H9 (cell line): ENCODE measurements around the gene FBXL15. TPM values are rescaled to one million over a fixed set of nuclear protein-coding genes. Genes with fewer than 3 reads are reported as not detected.

Experiments used
- DNase-seq: peaks from one replicate; pipeline ENCODE4 v3.0.0-alpha.2; 2017
- H2AFZ ChIP-seq: one replicate; pipeline ENCODE4 v1.6.1; 2013; ENCODE audit warnings: mild to moderate bottlenecking, low read length, control low read depth, moderate library complexity
- H2AK5ac ChIP-seq: 2 replicates; pipeline ENCODE4 v1.6.1; 2013; ENCODE audit warnings: low read length, control low read depth, mixed read lengths; ENCODE audit not compliant: insufficient read length
- H2BK120ac ChIP-seq: one replicate; pipeline ENCODE4 v1.6.1; 2013; ENCODE audit warnings: low read depth, mild to moderate bottlenecking, low read length, control low read depth, inconsistent platforms; ENCODE audit not compliant: poor library complexity, severe bottlenecking
- H2BK12ac ChIP-seq: 2 replicates; pipeline ENCODE4 v1.6.1; 2013; ENCODE audit warnings: low read length, control low read depth, mixed read lengths, low read depth; ENCODE audit not compliant: insufficient read length
- H2BK15ac ChIP-seq: 2 replicates; pipeline ENCODE4 v1.6.1; 2013; ENCODE audit warnings: low read depth, low read length, control low read depth
- H2BK20ac ChIP-seq: one replicate; pipeline ENCODE4 v1.6.1; 2013; ENCODE audit warnings: low read depth, mild to moderate bottlenecking, low read length, control low read depth, inconsistent platforms; ENCODE audit not compliant: poor library complexity, severe bottlenecking
- H2BK5ac ChIP-seq: 2 replicates; pipeline ENCODE4 v1.6.1; 2013; ENCODE audit warnings: low read length, control low read depth, mixed read lengths; ENCODE audit not compliant: insufficient read length
- H3K14ac ChIP-seq: 2 replicates; pipeline ENCODE4 v1.6.1; 2013; ENCODE audit warnings: low read length, control low read depth; ENCODE audit not compliant: insufficient read depth
- H3K18ac ChIP-seq: 2 replicates; pipeline ENCODE4 v1.6.1; 2013; ENCODE audit warnings: low read depth, mild to moderate bottlenecking, mixed read lengths, low read length, control low read depth; ENCODE audit not compliant: insufficient read length
- H3K23ac ChIP-seq: 2 replicates; pipeline ENCODE4 v1.6.1; 2013; ENCODE audit warnings: low read length, control low read depth, mixed read lengths, low read depth; ENCODE audit not compliant: insufficient read length
- H3K23me2 ChIP-seq: 2 replicates; pipeline ENCODE4 v1.6.1; 2013; ENCODE audit warnings: low read depth, mild to moderate bottlenecking, mixed read lengths, low read length, control low read depth; ENCODE audit not compliant: insufficient read length, poor library complexity, severe bottlenecking
- H3K27ac ChIP-seq: 2 replicates; pipeline ENCODE4 v1.5.1; 2013; ENCODE audit warnings: low read length, control low read depth, mixed read lengths, low read depth; ENCODE audit not compliant: insufficient read length
- H3K27me3 ChIP-seq: 2 replicates; pipeline ENCODE4 v1.6.1; 2013; ENCODE audit warnings: low read length, control low read depth, inconsistent platforms; ENCODE audit not compliant: insufficient read depth
- H3K4ac ChIP-seq: 2 replicates; pipeline ENCODE4 v1.6.1; 2013; ENCODE audit warnings: low read depth, mild to moderate bottlenecking, control low read depth, inconsistent platforms, low read length, moderate library complexity
- H3K4me1 ChIP-seq: 2 replicates; pipeline ENCODE4 v1.6.1; 2013; ENCODE audit warnings: low read length, control low read depth, inconsistent platforms; ENCODE audit not compliant: insufficient read depth
- H3K4me2 ChIP-seq: 2 replicates; pipeline ENCODE4 v1.6.1; 2013; ENCODE audit warnings: low read length, control low read depth, mixed read lengths; ENCODE audit not compliant: insufficient read length, insufficient read depth
- H3K56ac ChIP-seq: 2 replicates; pipeline ENCODE4 v1.6.1; 2013; ENCODE audit warnings: low read depth, mild to moderate bottlenecking, mixed read lengths, low read length, control low read depth; ENCODE audit not compliant: insufficient read length
- H3K79me1 ChIP-seq: 2 replicates; pipeline ENCODE4 v1.6.1; 2013; ENCODE audit warnings: low read depth, mild to moderate bottlenecking, moderate library complexity, low read length, control low read depth, inconsistent platforms; ENCODE audit not compliant: insufficient read depth, poor library complexity, severe bottlenecking
- H3K79me2 ChIP-seq: 2 replicates; pipeline ENCODE4 v1.6.1; 2013; ENCODE audit warnings: low read length, control low read depth, inconsistent platforms; ENCODE audit not compliant: insufficient read depth
- H3K9ac ChIP-seq: 2 replicates; pipeline ENCODE4 v1.6.1; 2013; ENCODE audit warnings: low read length, control low read depth, mixed read lengths; ENCODE audit not compliant: insufficient read length; ENCODE audit errors: extremely low read depth
- H3K9me3 ChIP-seq: one replicate; pipeline ENCODE4 v1.6.1; 2013; ENCODE audit warnings: low read depth, low read length, inconsistent platforms; ENCODE audit not compliant: control insufficient read depth
- H3T11ph ChIP-seq: one replicate; pipeline ENCODE4 v1.6.1; 2013; ENCODE audit warnings: mild to moderate bottlenecking, low read length, control low read depth, inconsistent platforms
- H4K20me1 ChIP-seq: one replicate; pipeline ENCODE4 v1.6.1; 2013; ENCODE audit not compliant: control insufficient read depth, insufficient read length, insufficient read depth
- H4K5ac ChIP-seq: 2 replicates; pipeline ENCODE4 v1.6.1; 2013; ENCODE audit warnings: low read depth, mild to moderate bottlenecking, mixed read lengths, low read length, control low read depth; ENCODE audit not compliant: insufficient read length
- H4K8ac ChIP-seq: replicated peaks from 2 replicates; pipeline ENCODE4 v1.6.1; 2013; ENCODE audit warnings: low read length, control low read depth, mixed read lengths, low read depth; ENCODE audit not compliant: insufficient read length
- H4K91ac ChIP-seq: 2 replicates; pipeline ENCODE4 v1.6.1; 2013; ENCODE audit warnings: low read depth, mild to moderate bottlenecking, moderate library complexity, mixed read lengths, low read length, control low read depth; ENCODE audit not compliant: insufficient read length
- H3K27ac Mint-ChIP-seq, 3 experiments: 2 replicates in 2 of 3; 3 replicates in 1 of 3; pipeline ENCODE4 v1.8.0; 2020 to 2021; ENCODE audit warnings: mixed read lengths in 3 of 3, mild to moderate bottlenecking in 1 of 3, moderate library complexity in 1 of 3
- H3K27me3 Mint-ChIP-seq: 2 replicates; pipeline ENCODE4 v1.8.0; 2021; ENCODE audit warnings: low read depth, mild to moderate bottlenecking, moderate library complexity, mixed read lengths
- H3K36me3 Mint-ChIP-seq, 3 experiments: 2 replicates in 2 of 3; 3 replicates in 1 of 3; pipeline ENCODE4 v1.8.0; 2020 to 2021; ENCODE audit warnings: low read depth in 3 of 3, mixed read lengths in 3 of 3; ENCODE audit not compliant: insufficient read depth in 1 of 3
- H3K4me1 Mint-ChIP-seq, 2 experiments: 2 replicates each; pipeline ENCODE4 v1.8.0; 2020; ENCODE audit warnings: mixed read lengths in 2 of 2
- H3K4me3 Mint-ChIP-seq, 2 experiments: 2 replicates in 1 of 2; 3 replicates in 1 of 2; pipeline ENCODE4 v1.8.0; 2020 to 2021; ENCODE audit warnings: mild to moderate bottlenecking in 2 of 2, mixed read lengths in 2 of 2, moderate library complexity in 1 of 2
- H3K9me3 Mint-ChIP-seq, 2 experiments: 2 replicates in 1 of 2; 3 replicates in 1 of 2; pipeline ENCODE4 v1.8.0; 2020; ENCODE audit warnings: mild to moderate bottlenecking in 2 of 2, mixed read lengths in 2 of 2, moderate library complexity in 1 of 2
- WGBS: extraction: QIAGEN DNeasy Blood & Tissue Kit; methylation state at CpG from one replicate; pipeline ENCODE4 v1.1.7; 2013; ENCODE audit warnings: missing lambda C conversion rate, low lambda C conversion rate, mixed read lengths; ENCODE audit not compliant: insufficient read length; ENCODE audit errors: extremely low coverage; 5-methylcytosine and 5-hydroxymethylcytosine counted together
- total RNA-seq: library from RNA; stranded (reverse); gene quantifications from 2 replicates; pipeline ENCODE4 v1.2.1, GENCODE V29; 2021
- TF ChIP-seq, protein P1 (sequence below): fragments of 200-600 bp; sonication (generic); conservative IDR thresholded peaks from 3 replicates; pipeline ENCODE4 v1.8.0; 2021; ENCODE audit warnings: antibody characterized with exemption, mild to moderate bottlenecking

The FBXL15 gene
- total RNA-seq, 1 experiment from 2014 or later: 9.1 TPM

DNA sequence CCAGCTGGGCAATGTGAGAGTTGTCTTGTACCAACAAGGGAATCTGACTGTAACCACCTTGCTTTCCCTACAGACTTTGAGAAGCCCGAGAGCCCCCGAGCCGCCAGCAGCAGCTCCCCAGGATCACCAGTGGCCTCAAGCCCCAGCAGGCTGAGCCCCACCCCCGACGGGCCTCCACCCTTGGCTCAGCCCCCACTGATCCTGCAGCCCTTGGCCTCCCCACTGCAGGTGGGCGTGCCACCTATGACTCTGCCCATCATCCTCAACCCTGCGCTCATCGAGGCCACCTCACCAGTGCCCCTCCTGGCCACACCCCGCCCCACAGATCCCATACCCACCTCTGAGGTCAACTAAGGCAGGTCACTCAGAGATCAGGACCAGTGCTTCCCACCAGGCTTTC, 38.7 kb upstream of the FBXL15 start:
- no peaks in the 10 kb centered on the region for H3K4me1 Mint-ChIP-seq
- no peak overlapping the region for H3K27ac Mint-ChIP-seq
- no peaks in the 10 kb centered on the region for H3K79me1 ChIP-seq
- H3K36me3 Mint-ChIP-seq: peaks cover 6 to 24% (median 12%) of the 10 kb centered on the region in 3 experiments
- H4K5ac ChIP-seq: no peak overlapping the region
- no peaks in the 10 kb centered on the region for H4K20me1 ChIP-seq
- H2BK20ac ChIP-seq: no peak overlapping the region
- H2BK15ac ChIP-seq: no peak overlapping the region
- no peak overlapping the region for H2BK120ac ChIP-seq
- H3K79me2 ChIP-seq: no peaks in the 10 kb centered on the region
- H2BK5ac ChIP-seq: no peak overlapping the region
- no peaks in the 10 kb centered on the region for H3K9me3 Mint-ChIP-seq
- TF ChIP-seq, protein P1, sequence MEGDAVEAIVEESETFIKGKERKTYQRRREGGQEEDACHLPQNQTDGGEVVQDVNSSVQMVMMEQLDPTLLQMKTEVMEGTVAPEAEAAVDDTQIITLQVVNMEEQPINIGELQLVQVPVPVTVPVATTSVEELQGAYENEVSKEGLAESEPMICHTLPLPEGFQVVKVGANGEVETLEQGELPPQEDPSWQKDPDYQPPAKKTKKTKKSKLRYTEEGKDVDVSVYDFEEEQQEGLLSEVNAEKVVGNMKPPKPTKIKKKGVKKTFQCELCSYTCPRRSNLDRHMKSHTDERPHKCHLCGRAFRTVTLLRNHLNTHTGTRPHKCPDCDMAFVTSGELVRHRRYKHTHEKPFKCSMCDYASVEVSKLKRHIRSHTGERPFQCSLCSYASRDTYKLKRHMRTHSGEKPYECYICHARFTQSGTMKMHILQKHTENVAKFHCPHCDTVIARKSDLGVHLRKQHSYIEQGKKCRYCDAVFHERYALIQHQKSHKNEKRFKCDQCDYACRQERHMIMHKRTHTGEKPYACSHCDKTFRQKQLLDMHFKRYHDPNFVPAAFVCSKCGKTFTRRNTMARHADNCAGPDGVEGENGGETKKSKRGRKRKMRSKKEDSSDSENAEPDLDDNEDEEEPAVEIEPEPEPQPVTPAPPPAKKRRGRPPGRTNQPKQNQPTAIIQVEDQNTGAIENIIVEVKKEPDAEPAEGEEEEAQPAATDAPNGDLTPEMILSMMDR: no peak
- H3K4ac ChIP-seq: no peak overlapping the region
- no peak overlapping the region for H3K4me3 Mint-ChIP-seq
- H3K56ac ChIP-seq: no peak overlapping the region
- no peak for DNase-seq
- H3K27me3 Mint-ChIP-seq: no peaks in the 10 kb centered on the region
- H3K4me1 ChIP-seq: no peaks in the 10 kb centered on the region
- no peak overlapping the region for H3K23ac ChIP-seq
- no peak overlapping the region for H3K4me2 ChIP-seq
- no peak overlapping the region for H3K27ac ChIP-seq
- no peak overlapping the region for H3K14ac ChIP-seq
- H2AFZ ChIP-seq: no peak overlapping the region
- no peak overlapping the region for H3K9ac ChIP-seq
- H3T11ph ChIP-seq: no peak overlapping the region
- no peak overlapping the region for H3K18ac ChIP-seq
- no peak overlapping the region for H4K8ac ChIP-seq
- H3K23me2 ChIP-seq: no peaks in the 10 kb centered on the region
- H3K27me3 ChIP-seq: no peaks in the 10 kb centered on the region
- WGBS: no CpG with 5 or more reads among the region's 9 CpGs
- no peak overlapping the region for H2AK5ac ChIP-seq
- H2BK12ac ChIP-seq: no peak overlapping the region
- no peak overlapping the region for H4K91ac ChIP-seq
- H3K9me3 ChIP-seq: no peaks in the 10 kb centered on the region
